BJ (cell line): ENCODE results near the gene CXCR3. TPM values are rescaled to one million over a fixed set of nuclear protein-coding genes. Genes with fewer than 3 reads are reported as not detected.
"Not testable (repeated sequence)": the region's sequence is repeated elsewhere in the genome, so short reads cannot be mapped to it uniquely, and the experiment has no call there.

Experiments used
- CTCF ChIA-PET: fragments of 350-600 bp; formaldehyde crosslinking; extraction: SDS; loops from one replicate; lab custom pipeline; 2021; ENCODE audit warnings: antibody characterized with exemption, inconsistent platforms; lab: Yijun Ruan, JAX
- POLR2A ChIA-PET: fragments of 300-600 bp; sonication (Branson Sonifier 250); formaldehyde crosslinking; extraction: SDS; loops from one replicate; lab custom pipeline; 2021; ENCODE audit warnings: antibody characterized with exemption; lab: Charles Lee
- DNase-seq: peaks from one replicate; pipeline ENCODE4 v3.0.0-alpha.2; 2011; ENCODE audit warnings: low read depth
- H3K27me3 ChIP-seq: 2 replicates; pipeline ENCODE4 v1.6.0; 2011; ENCODE audit warnings: low read length; ENCODE audit not compliant: control insufficient read depth, insufficient read depth
- H3K36me3 ChIP-seq: 2 replicates; pipeline ENCODE4 v1.5.1; 2011; ENCODE audit warnings: low read length; ENCODE audit not compliant: control insufficient read depth, insufficient read depth
- H3K4me3 ChIP-seq: 2 replicates; pipeline ENCODE4 v1.5.1; 2011; ENCODE audit warnings: low read depth, mild to moderate bottlenecking, control low read depth, low read length
- polyA plus RNA-seq: library from polyadenylated mRNA; depleted of rRNA; stranded (reverse); fragments of >200 nt; gene quantifications from 2 replicates; pipeline ENCODE4 v1.2.3, GENCODE V29; 2011
- TF ChIP-seq, protein P1 (sequence below): IDR thresholded peaks from 2 replicates; pipeline ENCODE4 v1.5.1; 2011; ENCODE audit warnings: low read depth, mild to moderate bottlenecking, control low read depth, inconsistent platforms, low read length, moderate library complexity; ENCODE audit not compliant: insufficient read depth

CXCR3 gene
- polyA plus RNA-seq, 1 experiment = not detected

GRCh38 chrX:71650333-71650969 is 32.1 kb upstream of the CXCR3 start:
- Histone ChIP-seq H3K27me3 (no peaks in the 10 kb centered on the region), H3K4me3 (no peak overlapping the region), H3K36me3 (no peaks in the 10 kb centered on the region)
- TF ChIP-seq, protein P1, sequence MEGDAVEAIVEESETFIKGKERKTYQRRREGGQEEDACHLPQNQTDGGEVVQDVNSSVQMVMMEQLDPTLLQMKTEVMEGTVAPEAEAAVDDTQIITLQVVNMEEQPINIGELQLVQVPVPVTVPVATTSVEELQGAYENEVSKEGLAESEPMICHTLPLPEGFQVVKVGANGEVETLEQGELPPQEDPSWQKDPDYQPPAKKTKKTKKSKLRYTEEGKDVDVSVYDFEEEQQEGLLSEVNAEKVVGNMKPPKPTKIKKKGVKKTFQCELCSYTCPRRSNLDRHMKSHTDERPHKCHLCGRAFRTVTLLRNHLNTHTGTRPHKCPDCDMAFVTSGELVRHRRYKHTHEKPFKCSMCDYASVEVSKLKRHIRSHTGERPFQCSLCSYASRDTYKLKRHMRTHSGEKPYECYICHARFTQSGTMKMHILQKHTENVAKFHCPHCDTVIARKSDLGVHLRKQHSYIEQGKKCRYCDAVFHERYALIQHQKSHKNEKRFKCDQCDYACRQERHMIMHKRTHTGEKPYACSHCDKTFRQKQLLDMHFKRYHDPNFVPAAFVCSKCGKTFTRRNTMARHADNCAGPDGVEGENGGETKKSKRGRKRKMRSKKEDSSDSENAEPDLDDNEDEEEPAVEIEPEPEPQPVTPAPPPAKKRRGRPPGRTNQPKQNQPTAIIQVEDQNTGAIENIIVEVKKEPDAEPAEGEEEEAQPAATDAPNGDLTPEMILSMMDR = no peak
- ChIA-PET POLR2A (no interaction called here), CTCF (interaction anchor here (0.7 to 0.9 kb wide), 2 partner anchors 7 to 96 kb away, joined by 3 read pairs; no protein-coding TSS in a partner anchor)
- DNase-seq = no peak

DNA sequence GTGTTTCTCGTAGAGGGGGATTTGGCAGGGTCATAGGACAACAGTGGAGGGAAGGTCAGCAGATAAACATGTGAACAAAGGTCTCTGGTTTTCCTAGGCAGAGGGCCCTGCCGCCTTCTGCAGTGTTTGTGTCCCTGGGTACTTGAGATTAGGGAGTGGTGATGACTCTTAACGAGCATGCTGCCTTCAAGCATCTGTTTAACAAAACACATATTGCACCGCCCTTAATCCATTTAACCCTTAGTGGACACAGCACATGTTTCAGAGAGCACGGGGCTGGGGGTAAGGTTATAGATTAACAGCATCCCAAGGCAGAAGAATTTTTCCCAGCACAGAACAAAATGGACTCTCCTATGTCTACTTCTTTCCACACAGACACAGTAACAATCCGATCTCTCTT is 26.1 kb upstream of the CXCR3 start:
- H3K36me3 ChIP-seq, POLR2A ChIA-PET, H3K4me3 ChIP-seq, H3K27me3 ChIP-seq, CTCF ChIA-PET, DNase-seq: not testable (repeated sequence)

DNA sequence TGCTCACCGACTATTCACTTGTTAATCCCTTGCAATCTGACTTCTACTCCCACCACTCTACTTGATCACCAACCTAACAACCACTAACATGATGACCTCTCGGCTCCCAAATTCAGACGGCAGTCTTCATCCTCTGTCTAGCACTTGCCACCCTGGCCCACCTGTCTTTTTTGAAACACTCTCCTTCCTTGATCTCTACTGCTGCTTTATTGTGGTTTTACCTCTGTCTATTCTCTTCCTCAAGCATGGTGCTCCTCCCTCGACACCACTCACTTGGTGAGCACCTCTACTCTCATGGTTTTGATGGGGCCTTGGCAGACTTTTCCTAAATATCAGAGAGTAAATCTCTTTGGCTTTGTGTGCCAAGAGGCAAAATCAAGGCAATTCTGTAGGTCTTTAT is 21.7 kb upstream of the CXCR3 start:
- H3K27me3 ChIP-seq = no peaks in the 10 kb centered on the region
- no peak overlapping the region for H3K4me3 ChIP-seq
- TF ChIP-seq, protein P1 = no peak
- ChIA-PET POLR2A (no interaction called here), CTCF (no interaction called here)
- no peak for DNase-seq
- H3K36me3 ChIP-seq = no peaks in the 10 kb centered on the region

- CTCF ChIA-PET = interaction anchor here (0.8 kb wide), 1 partner anchor 11 kb away, joined by 4 read pairs; no protein-coding TSS in a partner anchor
- H3K36me3 ChIP-seq = no peaks in the 10 kb centered on the region
- H3K27me3 ChIP-seq = no peaks in the 10 kb centered on the region
- TF ChIP-seq, protein P1 = no peak
- H3K4me3 ChIP-seq = no peak overlapping the region
- no peak for DNase-seq
- POLR2A ChIA-PET = no interaction called here
Measured at GRCh38 chrX:71638409-71638808, 20.1 kb upstream of the CXCR3 start.

- Histone ChIP-seq H3K27me3 (no peaks in the 10 kb centered on the region), H3K36me3 (no peaks in the 10 kb centered on the region), H3K4me3 (no peak overlapping the region)
- no peak for DNase-seq
- POLR2A ChIA-PET = no interaction called here
- TF ChIP-seq, protein P1 = no peak
- CTCF ChIA-PET = interaction anchor here (0.8 kb wide), 1 partner anchor 11 kb away, joined by 4 read pairs; no protein-coding TSS in a partner anchor
Measured at GRCh38 chrX:71637848-71638247, 19.5 kb upstream of the CXCR3 start.

DNA sequence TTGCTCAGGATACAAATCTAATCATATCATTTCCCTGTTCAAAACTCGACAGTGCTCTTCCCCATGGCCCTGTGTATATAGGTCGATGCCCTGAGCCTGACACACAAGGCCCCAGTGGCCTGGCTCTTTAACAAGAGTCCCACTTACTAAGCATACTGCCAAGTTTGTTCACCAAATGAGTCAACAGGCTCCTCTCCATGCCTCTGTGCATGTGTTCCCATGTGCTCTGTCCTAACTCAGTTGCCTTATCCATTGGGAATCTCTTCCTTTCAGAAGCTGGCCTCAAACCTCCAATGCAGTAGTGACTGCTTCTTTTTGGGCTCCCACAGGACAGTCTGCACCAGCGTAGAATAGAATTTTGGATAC is 18.9 kb upstream of the CXCR3 start:
- TF ChIP-seq, protein P1 = no peak
- ChIA-PET POLR2A (no interaction called here), CTCF (no interaction called here)
- H3K4me3 ChIP-seq = no peak overlapping the region
- no peak for DNase-seq
- H3K27me3 ChIP-seq = no peaks in the 10 kb centered on the region
- no peaks in the 10 kb centered on the region for H3K36me3 ChIP-seq
